ENCODE measurements around the gene NR1H4.
"Not testable (repeated sequence)": the region's sequence is repeated elsewhere in the genome, so short reads cannot be mapped to it uniquely, and the experiment has no call there.

NR1H4 gene

DNA sequence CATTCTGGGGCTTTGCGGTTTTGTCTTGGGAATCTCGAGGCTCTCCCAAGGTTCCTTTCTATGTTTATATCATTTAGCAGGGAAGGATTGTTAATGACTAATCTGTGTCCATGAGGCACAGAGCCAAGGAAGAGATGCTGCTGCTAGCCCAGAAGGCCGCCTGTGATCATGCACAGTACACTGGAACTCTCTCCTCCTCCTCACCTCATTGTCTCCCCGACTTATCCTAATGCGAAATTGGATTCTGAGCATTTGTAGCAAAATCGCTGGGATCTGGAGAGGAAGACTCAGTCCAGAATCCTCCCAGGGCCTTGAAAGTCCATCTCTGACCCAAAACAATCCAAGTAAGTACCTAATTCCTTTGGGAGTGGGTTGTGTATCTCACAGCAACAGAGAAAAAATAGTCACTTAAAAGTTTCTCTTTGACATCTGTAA, at the start of gene NR1H4:
NR1H4 (plus strand) TSS at position 151 of the 435 bp plus-strand sequence. CDS start 19,458 bp downstream, outside the sequence.
- no peak for DNase-seq (ENCODE audit: low read depth in 2 of 2)

GRCh38 chr12:100426145-100426544, 47.5 kb upstream of the NR1H4 start:
- no peak for DNase-seq (ENCODE audit: low read depth in 2 of 2)

DNA sequence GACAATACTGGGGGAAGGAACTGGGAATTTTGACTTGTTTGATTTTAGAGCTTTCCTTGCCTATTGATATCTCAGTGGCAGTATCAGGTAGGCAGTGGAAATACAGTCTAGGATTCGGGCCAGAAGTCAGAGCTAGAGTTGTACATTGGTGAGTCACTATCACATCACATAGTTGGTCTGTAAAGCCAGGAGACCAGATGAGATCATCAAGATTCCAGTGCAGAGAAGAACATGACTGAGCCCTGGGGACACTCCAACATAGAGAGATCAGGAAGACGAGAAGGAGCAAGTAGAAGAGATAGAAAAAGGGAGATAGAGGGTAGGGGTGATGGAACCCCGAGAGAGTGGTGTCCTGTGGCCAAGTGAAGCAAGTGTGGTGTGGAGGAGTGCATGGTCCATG, 46.6 kb upstream of the NR1H4 start:
- no peak for DNase-seq (ENCODE audit: low read depth in 2 of 2)

GRCh38 chr12:100430251-100430650, 43.4 kb upstream of the NR1H4 start:
- not testable (repeated sequence) for DNase-seq (ENCODE audit: low read depth in 2 of 2)

DNA sequence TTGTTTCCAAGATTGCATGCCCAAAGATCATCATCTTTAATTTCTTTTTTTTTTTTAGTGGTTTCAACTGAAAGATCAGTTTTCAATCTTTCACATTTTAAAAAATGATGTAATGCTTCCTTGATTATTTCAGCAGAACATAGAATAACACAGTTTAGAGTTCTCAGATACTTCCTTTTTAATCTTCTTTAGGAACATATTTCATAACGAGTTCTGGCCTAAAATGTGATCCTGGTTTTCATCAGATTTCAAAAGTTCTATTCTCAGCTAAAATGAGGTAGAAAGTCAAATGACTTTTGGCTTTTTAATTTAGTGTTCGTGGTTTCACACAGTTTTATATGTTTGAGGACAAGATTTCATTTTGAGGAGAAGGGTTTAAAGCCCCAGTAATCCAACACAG, 40.0 kb upstream of the NR1H4 start:
- no peak for DNase-seq (ENCODE audit: low read depth in 2 of 2)

DNA sequence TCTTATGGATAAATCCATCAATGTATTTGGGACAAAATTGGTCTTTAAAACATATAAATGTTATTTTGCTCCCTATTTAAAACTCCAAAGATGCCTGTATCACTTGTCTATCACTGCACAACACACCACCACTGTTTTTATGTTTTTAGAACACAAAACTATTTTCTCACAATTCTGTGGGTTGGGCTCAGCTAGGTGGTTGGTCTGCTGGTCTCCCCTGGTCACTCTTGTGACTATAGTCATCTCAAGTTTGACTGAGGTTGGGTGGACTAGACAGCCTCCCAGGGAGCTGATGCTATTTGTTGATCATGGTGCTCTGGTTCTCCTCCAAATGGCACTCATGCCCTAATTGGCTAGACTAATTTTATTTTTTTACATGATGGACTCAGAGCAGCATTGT, 39.5 kb upstream of the NR1H4 start:
- DNase-seq (ENCODE audit: low read depth in 2 of 2) = no peak

DNA sequence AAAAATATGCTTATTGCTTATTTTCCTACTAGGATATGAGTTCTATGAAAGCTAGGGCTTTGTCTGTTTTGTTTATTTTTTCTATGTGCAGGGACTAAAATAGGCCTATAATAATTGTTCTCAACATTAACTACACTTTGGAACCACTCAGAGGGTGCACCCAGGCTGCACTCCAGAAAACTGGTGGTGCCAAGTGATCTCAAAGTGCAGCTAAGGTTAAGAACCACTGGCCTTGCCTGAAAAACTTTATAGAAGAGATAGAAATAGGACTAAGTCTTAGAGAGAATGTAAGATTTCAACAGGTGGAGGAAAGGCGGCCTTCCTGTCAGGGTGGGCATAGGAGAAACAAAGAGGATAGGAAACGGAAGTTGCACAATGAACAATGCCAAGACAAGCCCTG, 37.7 kb upstream of the NR1H4 start:
- no peak for DNase-seq (ENCODE audit: low read depth in 2 of 2)

DNA sequence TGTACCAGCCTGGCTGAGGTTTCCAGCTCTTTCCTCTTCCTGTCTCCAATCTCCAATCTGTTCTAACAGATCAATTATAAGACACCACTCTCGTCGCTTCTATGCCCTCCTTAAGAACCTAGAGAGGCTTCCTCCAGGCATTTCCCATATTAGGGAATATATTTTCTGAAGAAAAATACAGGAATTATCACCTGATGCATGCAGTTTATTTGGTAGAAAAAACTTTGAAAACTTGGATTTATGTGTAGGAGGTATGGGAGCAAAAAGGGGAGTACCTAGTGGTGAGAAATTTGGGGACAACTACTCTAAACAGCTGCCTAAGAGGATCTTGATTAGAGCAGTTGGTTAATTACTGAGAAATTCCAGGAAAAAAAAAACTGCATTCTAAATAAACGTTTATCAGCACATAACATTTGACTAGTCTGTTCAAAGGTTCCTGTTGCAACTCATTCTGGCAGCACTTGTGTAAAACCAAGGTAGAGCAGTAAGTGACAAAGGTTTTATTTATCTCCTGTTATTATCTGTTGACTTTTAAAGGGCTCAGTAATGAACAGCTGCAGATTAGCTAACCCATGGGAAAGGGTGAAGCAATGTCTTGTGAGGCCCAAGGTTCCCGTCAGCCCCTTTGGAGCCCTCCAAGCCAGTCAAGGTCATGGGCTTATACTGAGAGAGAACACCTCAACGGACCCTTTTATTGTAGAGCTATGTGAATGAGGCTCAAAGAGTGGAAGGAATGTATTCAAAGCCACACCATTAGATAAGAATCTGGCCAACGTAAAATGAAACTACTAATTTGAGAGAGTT, 36.4 kb upstream of the NR1H4 start:
- no peak for DNase-seq (ENCODE audit: low read depth in 2 of 2)

DNA sequence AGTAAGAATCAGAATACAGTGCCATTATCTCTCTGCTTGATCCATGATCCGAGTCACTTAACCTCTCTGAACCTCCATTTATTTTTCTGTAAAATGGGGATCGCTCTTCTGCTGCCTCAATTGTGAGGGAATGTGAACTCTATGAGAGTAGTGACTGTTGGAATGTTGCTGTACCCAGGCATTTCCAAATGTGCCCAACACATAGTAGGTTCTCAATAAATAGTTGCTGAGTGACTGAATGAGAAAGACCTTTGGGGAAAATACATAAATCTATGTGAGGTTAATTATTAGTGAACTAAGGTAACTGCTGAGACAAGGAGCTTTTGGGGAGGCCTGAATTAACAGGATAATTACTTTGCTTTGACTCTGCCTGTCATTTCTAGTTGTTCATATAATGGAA, 33.9 kb upstream of the NR1H4 start:
- no peak for DNase-seq (ENCODE audit: low read depth in 2 of 2)

DNA sequence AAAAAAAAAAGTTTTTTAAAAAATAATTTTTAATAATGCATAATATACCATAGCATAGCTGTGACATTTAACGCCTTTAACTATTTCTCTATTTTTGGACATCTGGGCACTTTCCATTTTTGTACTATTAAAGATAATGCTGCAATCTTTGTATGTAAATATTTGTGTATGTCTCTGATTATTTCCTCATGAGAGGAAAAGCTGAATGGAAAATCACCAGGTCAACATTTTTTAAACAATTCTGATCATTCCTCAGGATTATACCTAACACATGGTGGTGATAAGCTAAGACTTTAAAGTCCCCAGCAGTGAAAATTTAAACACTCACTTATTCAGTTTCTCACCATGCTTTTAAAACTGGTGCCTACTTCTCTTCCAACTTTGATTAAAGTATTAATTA, 31.3 kb upstream of the NR1H4 start:
- no peak for DNase-seq (ENCODE audit: low read depth in 2 of 2)

DNA sequence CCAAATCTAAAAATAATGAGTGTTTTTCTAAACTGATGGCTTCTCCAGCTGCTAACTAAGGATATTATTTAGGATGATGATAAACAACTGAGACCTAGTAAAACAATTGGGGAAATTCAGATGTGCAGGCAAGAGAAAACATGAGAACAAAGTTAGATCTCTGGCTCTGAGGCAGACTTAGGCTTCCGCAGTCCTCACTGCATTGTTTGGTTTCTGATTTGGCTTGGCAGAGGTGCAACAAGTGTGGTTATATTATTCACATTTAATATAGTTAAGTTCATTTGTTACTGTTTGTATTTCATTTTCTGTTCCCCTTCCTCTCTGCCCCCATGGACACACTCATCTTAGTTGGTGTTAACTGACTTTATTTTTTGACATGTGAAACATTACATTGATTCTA, 30.2 kb upstream of the NR1H4 start:
- no peak for DNase-seq (ENCODE audit: low read depth in 2 of 2)

GRCh38 chr12:100445081-100445481, 28.6 kb upstream of the NR1H4 start:
- no peak for DNase-seq (ENCODE audit: low read depth in 2 of 2)

DNA sequence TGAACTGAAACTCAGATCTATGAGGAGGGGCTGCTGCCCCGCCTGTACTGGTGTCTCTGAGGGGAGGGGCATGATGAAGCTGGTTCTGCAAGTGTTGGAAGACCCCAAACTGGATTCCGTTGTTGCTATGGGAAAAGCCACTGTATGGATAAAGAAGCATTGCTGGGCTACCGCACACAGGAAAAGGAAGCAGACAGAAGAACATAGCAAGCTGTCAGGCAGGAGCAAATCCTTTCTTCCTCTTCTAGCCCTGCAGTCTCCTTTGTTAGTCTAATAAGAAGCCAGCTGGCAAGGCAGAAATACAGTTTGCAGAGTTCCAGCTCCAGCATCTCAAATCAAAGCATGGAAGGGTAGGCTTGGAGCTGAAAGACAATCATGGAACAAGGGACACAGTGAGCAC, 26.3 kb upstream of the NR1H4 start:
- no peak for DNase-seq (ENCODE audit: low read depth in 2 of 2)

DNA sequence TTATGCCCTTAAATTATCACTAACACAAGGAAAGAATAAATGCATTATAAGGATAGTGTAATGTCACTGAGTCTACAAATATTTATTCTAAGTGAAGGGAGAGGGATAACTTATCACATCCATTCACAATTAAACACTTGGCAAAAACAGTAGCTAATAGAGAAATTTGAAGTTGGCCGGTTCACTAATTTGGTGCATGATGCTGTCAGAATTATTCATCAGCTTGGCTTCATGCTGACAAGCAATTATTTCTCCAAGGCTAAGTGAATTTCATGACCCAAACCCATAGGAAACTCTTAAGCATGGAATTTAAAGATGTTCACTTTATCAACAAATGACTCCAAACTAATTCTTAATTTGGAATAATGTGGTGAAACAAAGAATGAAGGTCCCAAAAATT, 25.0 kb upstream of the NR1H4 start:
- no peak for DNase-seq (ENCODE audit: low read depth in 2 of 2)

DNA sequence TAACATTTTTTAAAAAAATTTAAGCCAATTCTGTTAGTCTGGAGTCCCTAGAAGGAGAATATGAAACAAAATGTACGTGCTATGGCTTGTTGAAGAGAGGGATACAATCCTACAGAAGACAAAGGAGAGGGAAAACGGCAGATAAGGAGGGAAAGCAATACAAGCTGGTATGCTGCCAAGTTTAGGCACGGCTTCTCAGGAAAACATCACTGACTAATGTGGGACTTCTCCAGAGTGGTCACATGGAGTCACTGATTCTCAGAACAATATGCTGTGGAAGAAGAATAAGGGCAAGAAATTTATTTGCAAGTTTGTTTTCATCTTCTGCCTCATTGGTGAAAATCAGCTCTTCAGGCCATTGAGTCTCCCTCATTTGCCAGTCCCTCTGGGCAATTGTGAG, 22.9 kb upstream of the NR1H4 start:
- DNase-seq (ENCODE audit: low read depth in 2 of 2) = no peak

DNA sequence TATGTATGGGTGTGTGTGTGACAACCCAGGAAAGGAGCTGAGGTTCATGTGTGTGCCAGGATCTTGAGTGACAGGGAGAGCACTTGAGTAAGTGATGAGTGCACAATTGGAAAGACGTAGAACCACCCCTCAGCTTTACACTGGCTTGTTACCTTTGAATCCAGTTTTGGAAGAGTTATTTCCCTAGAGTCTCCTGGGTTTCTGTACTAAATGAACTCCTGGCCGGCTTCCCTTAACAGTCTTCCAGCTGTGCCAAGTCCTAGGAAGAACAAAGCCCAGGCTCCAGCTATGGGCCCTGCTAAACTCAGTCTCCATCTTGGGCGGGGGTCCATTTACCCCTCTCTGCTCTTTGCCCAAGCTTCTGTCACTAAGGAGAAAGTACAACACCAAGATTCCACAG, 19.7 kb upstream of the NR1H4 start:
- DNase-seq (ENCODE audit: low read depth in 2 of 2) = no peak

DNA sequence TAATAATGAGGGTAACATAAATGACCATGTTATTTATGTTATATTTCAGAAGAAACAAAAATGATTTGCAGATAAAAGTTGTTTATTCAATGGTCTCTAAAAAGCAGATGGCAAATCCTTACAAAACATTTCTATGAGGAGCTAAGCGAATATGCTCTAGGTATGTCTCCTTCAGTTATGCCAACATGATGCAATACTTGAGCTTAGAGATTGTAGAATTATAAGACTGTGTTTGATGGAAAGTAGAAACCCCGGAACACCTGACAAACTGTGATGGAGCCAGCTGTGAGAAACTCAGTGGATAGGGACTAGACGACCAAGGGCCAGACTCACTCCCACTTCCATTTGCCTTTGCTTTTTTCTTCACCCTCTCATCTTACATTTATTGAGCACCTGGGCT, 17.8 kb upstream of the NR1H4 start:
- no peak for DNase-seq (ENCODE audit: low read depth in 2 of 2)

DNA sequence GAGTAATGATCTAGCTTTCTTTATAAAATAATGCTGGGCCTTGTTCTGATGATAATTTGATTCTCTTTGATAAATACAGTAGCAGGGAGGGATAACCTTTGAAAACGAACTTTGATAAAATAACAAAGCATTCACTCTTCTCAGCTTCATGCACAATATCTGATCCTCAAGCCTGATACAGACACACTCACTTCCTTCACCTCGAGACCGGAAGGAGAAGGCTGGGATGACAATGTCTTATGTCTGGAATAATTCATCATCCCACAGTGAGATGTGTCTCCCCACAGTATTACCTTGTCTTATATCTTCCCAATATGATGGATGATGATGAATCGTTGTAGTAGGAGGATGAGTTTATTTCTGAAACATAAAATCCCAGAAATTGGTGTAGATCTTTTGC, 15.5 kb upstream of the NR1H4 start:
- no peak for DNase-seq (ENCODE audit: low read depth in 2 of 2)

DNA sequence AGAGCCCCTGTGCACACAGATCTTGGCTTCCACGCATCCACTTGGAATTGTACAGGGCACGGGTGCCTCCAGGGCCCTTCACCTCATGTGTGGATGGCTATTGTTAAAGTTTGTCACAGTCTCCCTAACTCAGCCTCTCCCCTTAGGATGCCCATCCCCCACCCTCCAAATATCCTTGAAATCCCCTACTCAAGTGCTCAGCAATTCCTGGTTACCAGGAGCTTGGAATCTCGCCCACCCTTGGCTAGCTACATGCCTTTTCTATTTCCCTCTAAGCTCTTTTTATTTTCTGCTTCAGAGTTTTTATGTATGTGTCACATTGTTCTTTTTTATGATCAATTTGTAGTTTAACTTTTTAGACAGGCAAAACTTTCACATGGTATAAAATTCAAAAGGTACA, 13.0 kb upstream of the NR1H4 start:
- DNase-seq (ENCODE audit: low read depth in 2 of 2) = no peak

- DNase-seq (ENCODE audit: low read depth in 2 of 2) = no peak
Observed at GRCh38 chr12:100461330-100461973, 12.2 kb upstream of the NR1H4 start.

- DNase-seq (ENCODE audit: low read depth in 2 of 2) = no peak
Observed at GRCh38 chr12:100463661-100464060, 10.0 kb upstream of the NR1H4 start.

- DNase-seq (ENCODE audit: low read depth in 2 of 2) = no peak
Observed at GRCh38 chr12:100464529-100464928, 9.1 kb upstream of the NR1H4 start.

GRCh38 chr12:100468126-100468525, 5.5 kb upstream of the NR1H4 start:
- DNase-seq (ENCODE audit: low read depth in 2 of 2) = no peak

- DNase-seq (ENCODE audit: low read depth in 2 of 2) = no peak
Observed at GRCh38 chr12:100472325-100472724, 1.3 kb upstream of the NR1H4 start.
